ENCODE measurements around the gene UTS2B.

UTS2B gene, protein sequence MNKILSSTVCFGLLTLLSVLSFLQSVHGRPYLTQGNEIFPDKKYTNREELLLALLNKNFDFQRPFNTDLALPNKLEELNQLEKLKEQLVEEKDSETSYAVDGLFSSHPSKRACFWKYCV

DNA sequence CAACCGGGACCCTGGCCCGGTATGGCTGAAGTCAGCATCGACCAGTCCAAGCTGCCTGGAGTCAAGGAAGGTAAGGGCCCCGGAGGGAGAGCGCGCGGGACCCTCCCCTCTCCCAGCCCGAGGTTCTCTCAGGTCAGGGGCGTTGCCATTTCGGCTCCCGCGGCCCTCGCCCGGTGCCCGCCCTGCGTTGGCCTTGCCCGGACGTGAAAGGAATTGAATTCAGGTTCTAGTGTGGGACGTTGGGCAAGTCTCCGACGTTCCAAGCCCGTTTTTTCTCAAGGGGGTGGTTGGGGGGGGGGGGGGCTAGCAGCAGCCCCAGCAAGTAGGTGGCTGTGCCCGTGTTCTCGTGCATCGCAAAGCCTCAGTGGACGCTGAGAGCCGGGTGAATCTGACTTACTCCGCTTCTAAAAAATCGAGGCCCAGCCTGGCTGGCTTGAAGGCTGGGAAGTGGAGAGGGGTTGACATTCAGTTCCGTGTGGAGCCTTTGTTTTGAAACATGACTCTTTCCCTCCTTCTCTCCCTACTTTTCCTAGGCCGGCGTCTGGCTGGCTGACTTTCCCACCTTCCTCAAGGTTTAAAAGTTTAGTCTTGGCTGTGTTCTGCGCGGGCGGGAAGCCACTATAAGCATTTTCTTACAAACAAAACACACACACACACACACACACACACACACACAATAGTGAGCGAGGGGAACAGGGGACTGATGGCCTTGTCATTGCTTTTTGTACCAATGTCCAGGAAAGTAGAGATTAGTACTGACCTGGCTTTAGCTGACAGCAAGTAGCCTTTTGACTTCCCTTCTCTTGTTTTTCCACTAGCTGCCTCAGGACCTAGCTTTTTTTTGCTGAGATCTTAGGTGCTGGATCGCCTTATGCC lies at the start of gene UTS2B:
UTS2B (minus strand) TSS at position 873 of the 876 bp plus-strand sequence. CDS start 48,337 bp downstream, outside the sequence.
- peak; percentile 75 for DNase-seq

DNA sequence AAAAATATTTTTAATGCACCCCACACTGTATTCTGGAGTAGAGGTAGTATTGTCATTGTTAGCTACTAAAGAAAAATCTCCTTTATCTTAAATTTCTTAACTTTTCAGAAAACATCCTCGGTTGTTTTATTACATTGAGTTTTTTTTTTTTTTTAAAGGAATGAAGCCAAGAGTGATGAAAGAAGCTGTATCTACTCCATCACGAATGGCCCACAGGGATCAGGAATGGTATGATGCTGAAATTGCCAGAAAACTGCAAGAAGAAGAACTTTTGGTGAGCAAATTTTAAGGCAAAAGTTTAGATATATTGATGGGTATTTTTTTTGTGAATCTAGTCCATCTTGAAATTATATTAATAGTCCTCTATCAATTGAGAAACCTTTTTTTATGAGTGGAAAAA lies 49.7 kb upstream of the UTS2B start:
- no peak for DNase-seq

DNA sequence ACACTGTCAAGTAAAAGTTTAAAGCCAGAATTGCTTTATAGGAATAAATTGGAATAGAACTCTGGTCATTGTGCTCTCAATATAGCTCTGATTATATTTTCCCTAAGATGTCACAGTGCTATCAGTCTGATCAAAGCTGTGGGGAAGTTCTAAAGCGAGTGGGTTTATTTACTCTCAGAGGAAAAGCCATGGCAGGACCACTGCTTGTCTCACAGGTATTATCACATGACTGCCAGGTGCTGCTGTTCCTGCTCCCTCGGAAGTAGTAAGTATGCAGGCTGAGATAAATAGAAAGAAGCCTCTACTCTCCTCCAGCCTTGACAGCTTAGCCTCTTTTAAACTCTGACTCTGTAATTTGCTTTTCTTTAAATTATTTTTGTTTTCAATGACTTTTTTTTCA lies 49.1 kb upstream of the UTS2B start:
- no peak for DNase-seq

DNA sequence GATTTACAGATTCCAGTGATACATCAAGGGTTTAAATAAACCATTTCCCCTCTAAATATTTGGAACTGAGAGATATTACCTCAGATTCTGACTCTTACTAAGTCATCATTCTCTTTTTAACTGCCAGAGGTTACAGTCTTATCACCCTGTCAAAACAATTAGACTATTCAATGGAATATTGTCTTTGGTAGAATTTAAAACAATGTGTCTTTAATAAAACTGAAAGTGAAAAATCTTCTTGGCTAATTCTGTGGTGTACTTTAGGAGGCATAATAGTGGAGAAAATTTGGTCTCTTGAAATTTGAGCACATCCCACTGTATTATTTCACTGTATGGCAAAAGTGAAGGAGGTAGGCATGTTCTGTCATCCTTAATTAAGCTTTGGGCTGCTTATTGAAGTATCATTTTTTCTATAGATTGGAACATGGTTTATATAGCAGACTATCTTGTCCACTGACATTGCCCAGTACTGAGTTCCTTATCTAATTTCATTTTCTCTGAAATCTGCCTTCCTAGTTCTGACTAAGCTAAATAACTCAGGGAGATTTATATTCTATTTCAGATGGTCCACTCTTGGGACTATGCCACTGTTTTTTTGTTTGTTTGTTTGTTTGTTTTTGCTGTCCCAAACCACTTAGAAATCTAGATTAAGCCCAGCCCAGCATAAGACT lies 48.0 kb upstream of the UTS2B start:
- no peak for DNase-seq

DNA sequence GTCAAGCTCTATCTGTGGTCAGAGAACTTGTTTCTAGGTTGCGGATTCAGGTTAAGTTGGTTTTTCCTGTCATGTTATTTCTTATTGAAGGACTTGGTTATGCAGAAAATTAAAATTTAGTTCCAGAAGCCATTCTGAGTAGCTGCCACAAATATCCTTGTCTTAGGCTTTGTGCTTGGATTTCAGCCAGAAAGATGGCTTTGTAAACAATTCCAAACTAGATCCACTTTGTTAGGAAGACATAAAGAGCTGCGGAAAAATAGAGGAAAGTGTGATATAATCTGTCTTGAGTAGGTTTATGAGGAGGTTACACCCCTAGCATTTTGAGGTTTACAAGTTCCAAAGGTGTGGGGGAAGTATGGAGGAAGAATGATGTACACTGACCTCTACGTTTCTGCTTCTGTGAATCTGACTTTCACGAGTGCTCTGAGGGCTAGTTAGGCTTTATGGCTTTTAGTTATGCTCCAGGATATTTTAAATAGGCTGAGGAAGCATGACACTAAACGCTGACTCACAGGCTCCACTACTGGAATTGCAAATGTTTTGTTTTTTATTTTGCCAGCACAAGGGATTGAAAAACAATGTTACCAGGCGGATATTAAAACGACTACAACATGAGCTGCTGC lies 46.3 kb upstream of the UTS2B start:
- peak; percentile 21 for DNase-seq

DNA sequence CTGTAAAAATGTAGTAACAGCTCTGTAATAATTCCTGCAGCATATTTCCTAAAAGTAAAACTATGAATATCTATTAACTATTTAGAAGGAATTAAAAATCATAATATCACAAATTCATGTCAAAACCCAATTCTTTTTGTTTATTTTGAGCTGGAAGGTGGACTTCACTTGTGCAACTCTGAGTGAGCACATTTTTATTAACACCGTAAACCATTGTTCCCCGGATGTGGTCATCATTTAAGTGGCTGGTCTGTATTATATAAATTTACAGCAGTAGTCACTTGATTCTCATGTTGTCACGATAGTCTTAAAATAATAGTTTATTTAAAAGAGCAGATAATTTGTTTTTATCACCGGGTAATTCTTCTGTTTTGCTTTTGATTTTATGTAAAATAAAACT lies 43.0 kb upstream of the UTS2B start:
- DNase-seq: no peak

DNA sequence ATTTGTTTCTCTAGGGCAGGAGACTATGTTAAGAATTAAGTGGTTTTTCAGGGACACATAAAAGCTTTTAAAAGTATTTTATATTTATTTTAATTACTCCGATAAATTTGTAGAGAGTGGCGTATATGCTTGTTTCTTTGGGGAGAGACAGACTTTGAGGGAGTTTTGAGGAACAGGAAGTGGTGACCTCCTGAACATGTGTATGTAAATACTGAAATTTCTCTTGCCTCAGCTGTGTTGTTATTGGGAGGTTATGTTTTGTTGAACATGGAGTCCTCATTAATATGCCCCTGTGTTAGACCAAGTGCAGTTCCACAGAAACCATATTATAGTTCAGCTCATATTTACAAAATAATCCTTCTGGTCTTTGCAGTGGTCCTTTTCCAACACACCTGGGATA lies 41.8 kb upstream of the UTS2B start:
- DNase-seq: no peak

DNA sequence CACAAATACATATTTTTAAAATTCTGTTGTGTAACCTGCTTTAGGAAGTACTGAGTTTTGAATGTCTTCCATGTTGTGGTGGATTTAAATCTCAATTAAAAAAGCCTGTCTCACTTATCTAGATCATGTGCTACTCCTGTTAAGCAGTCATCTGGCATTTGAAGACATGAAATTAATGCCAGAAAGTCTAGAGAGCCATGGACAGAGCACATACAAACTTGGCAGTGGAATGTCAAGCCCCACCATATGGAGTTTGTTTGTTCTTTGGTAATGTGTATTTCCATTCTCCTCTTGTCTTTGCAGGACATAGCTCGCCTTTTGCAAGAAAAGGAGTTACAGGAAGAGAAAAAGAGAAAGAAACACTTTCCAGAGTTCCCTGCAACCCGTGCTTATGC lies 39.3 kb upstream of the UTS2B start:
- DNase-seq: no peak

DNA sequence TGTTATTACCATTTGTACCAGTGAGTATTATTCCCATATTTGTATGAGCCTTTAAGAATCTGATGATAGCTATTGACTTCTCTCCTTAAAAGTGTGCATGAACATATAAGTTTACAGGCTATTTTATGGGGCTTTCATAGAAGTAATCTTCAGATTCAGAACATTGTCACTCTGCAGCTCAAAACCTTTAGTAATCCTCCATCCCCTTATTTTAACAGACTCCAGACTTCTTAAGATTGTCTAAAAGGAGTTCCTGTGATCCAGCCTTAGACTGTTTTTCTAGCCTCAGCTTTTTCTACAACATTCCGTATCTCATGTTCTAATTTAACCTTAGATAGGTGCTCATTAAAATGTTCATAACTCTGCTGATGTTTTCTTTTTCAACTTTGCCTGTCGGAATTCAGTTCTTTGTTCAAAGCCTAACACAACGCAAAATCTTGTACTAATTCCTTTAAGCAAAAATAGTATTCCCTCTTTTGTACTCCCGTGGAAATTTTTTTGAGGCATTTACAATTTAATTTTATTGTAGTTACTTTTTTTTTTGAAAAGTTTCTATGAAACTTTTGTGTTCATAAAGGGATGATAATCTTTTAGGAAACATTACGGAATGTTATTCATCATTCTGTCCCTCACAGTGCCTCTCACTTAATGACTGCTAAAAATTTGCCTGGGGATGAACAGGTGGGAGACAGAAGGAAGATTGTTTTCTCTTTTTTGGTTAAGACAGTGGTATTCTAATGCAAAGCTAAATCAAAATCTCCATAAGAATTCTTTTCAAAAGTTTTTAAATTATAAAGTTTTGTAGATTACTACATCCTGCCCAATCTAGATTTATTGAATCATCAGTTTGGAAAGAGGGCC lies 38.7 kb upstream of the UTS2B start:
- no peak for DNase-seq

DNA sequence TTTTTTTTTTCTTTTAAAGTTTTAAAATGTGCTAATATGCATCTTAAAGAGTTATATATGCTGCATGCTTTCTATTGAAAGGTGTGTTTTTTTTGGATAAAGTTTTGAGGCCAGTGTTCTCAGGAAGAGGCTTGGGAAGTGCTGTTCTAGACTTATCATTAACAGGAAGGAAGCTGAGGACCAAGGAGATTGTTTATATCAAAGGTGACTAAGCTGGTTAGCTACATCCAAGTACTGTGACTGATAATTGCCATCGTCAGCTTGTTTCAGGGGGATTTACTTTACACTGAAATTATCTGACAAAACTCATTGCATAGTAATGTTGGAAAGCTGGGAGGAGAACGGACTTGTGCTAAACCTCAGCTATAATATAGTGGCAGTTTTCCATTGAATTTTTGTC lies 36.3 kb upstream of the UTS2B start:
- DNase-seq: no peak

DNA sequence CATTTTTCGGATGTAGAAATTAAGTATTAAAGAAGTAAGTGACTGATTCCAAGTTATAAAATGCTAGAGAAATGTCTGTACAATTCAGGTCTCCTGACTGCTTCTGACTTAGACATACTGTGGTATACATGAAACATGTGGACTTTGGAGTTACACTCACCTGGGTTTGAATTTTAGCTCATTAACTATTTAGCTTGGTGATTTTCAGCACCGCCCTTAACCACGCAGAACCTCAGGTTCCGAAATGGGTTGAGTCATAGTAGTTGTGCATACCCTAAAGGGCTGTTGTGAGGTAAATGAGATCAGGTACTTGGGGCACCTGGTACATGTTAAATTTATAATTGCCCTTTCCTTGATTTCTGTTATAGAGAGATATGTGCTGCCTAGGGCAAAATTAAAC lies 32.9 kb upstream of the UTS2B start:
- DNase-seq: no peak

DNA sequence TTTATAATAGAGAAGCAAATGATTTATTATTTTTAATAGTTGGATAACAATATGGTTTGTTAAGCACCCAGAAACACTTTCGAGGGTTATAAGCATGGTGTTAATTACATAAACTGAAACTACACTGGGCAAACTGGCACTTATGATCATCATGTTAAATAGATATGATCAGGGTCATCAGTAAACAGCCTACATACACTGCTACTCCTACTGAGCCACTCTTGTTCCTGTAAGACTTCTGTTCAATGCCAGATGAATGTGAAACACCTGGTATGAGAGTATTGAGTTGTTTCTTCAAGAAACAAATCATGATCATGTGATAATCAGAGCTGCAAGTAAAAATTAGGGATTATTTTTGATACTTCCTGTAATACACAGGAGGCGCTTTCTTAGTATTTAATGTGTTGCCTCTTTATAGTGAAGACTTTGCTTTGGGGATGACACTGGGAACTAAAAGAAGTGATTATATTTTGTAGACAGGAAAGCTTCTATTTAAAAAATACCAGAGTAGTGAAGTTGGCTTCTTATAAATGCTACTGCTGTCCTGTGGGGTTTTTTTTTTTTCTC lies 32.3 kb upstream of the UTS2B start:
- DNase-seq: no peak

DNA sequence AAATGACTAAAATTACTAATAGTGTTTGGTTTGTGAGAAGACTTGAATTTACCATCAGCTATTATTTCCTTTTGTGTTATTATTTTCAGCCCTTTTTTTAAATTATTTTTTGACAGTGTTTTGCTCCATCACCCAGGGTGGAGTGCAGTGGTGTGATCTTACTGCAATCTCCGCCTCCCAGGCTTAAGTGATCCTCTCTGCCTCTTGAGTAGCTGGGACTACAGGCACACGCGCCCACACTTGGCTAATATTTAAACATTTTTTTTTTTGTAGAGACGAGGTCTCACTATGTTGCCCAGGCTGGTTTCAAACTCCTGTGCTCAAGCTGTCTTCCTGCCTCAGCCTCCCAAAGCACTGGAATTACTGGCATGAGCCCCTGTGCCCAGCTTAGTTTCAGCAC lies 31.7 kb upstream of the UTS2B start:
- no peak for DNase-seq

DNA sequence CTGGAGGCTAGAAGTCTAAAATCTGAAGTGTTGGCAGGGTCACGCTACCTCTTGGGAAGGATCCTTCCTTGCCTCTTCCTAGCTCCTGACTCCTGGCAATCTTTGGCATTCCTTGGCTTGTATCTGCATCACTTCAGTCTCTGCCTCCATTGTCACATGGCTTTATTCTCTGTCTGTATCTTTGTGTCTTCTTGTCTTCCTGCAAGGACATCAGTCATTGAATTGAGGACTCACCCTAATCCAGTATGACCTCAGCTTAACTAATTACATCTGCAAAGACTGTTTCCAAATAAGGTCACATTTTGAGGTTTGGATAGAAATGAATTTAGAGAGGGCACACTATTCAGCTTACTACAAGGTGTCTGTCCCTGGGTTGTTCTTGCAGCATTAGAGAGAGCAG lies 31.1 kb upstream of the UTS2B start:
- no peak for DNase-seq

DNA sequence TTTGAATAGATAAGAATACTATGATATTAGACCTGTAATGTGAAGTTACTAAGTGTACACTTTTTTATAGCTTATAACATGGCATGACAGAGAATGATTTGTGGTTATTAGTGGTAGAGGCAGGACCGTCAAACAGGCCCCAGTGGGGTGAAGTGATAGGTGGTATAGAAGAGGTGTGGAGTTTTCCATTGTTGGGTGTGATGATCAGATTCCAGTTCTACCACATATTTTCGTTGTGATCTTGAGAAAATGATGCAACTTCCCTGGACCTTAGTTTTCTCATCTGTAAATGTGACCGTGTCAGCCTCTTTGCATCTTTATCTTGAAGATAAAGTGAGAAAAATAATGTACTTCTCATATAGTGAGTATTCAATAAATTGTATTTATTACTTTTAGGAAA lies 30.3 kb upstream of the UTS2B start:
- DNase-seq: no peak

DNA sequence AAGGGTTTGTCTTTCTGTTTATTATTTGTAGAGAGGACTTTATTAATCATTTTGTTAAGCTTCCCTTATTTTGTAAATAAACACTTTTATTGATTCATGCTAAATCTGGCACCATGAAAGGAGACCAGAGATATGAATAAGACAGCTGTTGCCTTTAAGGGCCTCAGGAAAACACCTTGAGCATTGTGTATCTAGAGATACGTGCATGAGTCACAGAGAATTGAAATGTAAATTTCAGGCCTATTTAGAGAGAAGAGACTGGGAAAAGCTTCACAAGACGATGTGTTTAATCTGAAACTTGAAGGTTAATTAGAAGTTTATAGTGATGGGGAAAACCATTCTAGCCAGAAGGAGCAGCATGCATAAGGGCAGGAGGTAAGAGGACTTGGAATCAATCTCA lies 28.6 kb upstream of the UTS2B start:
- DNase-seq: no peak

DNA sequence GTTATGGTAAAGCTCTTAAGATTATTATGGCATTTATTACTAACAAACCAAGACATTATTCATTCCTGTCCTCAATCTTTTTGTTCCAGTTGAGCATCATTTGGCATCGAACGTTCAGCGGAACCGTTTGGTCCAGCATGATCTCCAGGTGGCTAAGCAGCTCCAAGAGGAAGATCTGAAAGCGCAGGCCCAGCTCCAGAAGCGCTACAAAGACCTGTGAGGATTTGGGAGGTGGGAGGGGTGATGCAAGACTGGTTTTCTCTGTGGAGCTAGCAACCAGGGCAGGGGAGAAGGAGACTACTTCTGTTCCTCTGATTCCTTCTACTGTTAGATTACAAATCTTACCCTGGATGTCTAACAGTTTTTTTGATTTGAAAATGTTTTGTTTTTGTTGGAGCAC lies 27.6 kb upstream of the UTS2B start:
- DNase-seq: no peak

DNA sequence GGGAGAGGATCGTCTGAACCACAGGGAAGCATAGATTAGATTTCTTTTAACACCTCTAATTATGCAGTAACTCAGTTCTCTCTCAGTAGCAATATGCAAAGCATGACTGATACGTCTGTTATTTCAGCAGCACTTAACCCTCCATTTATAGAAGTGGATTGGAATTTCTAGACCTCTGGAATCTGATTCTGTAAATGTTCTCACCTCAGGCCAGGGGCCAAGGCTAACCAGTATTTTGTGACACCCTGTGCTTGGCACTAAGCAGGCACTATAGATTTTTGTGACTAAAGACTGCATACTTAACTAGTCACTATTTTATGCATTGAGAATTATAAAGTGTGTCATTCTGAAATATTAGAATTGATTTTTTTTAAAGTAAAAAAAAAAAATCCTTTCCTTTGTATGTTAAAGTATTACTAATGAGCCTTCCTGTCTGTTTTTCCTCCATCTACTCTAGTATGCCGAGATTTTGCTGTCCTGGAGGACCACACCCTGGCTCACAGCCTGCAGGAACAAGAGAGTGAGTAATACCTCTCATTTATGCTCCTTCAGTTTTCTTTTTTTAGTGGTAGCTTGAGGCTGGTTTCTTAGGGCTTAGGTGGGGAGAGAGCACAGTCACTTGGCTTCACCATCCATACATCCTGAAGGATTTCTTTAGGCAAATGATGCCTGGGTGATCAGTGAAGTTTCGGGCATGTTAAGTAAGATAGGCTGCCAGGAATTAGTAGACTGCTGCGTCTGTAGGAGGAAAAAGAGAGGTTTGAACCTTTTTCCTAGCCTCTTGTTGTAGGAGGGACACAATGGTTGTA lies 26.5 kb upstream of the UTS2B start:
- peak; percentile 47 for DNase-seq

DNA sequence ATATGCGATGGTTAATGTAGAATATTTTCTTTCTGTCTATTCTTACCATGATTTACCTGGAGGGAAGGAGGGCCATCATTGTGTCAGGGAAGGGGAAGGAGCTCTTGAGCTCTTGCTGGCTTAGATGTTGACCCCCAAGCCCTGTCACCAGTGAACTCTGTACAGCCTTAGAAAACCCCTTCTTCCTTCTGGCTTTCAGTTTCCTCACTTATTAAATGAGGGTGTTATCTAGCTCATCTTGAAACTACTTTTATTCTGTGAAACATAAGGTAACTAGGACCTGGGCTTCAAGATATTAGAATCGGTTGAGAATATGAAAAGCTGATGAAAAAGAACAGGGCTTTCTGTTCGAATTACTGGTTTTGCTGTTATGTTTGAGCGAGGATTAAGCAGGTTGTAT lies 25.1 kb upstream of the UTS2B start:
- DNase-seq: no peak

DNA sequence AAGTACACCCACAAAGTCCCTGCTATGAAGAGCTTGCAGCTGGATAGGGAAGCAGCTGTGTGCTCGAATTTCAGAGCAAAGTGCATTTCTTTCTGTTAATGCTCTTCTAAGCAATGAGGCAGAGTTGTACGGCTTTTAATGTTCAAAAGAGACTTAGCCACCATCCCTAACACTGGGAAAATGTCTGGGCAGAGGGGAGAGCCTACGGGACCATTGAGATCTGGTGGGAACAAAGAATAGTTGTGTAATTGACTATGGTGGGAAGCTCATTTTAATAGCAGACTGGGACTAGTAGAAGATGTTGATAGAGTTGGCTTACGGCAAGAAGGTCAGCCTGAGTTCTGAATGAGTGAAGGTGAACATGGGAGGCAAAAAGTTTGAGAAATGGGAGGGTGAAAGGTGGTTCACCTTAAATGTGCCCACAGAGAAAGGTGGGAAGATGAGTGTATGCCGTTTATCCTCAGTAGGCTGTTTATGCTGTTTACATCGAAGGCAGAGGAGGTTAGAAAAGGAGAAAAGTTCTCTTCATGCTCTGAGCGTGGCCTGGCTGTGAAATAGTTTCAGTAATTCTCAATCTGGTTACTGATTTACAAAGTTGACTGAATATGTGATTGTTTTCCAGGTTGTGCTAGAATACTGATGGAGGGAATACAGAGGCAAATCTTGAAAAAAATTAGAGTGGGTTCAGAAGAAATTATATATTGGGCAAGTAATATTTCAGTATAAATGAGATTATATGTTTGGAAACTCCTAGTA lies 22.9 kb upstream of the UTS2B start:
- DNase-seq: no peak

DNA sequence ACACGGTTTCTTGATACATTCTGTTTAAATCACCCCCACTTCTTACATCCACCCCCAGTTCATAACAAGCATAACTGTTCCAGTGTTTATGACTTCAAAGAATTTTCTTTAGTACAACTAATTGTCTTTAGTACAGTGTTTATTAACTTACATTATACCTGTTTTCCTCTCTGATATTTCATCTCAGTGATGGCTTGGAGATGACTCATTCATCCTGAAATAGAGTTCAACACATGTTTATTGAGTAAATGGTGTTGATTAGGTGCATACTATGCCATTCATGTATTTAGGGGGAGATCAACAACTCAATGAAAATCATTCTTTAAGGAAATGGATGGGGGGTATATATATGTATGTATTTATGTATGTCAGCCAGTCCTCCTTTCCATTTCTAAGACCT lies 21.7 kb upstream of the UTS2B start:
- no peak for DNase-seq

All from right hindlimb (tissue), 1 donor.